GM12874 (cell line): ENCODE measurements around the gene RAP1A.

Experiments
- CTCF ChIP-seq: IDR thresholded peaks from 2 replicates; pipeline ENCODE4 v1.5.1; 2011; ENCODE audit warnings: low read depth, mild to moderate bottlenecking, control low read depth, low read length, moderate library complexity; ENCODE audit not compliant: insufficient read depth

Gene RAP1A

GRCh38 chr1:111624382-111624781 is 4.8 kb downstream of the RAP1A start:
- no peak for TF ChIP-seq CTCF

- TF ChIP-seq CTCF, result no peak
Observed at GRCh38 chr1:111625276-111625675, 5.7 kb downstream of the RAP1A start.

- TF ChIP-seq CTCF, result no peak
Observed at GRCh38 chr1:111628153-111628552, 8.6 kb downstream of the RAP1A start.

- no peak for TF ChIP-seq CTCF
Observed at GRCh38 chr1:111629190-111629954, 9.8 kb downstream of the RAP1A start.

GRCh38 chr1:111630567-111630966 is 11.0 kb downstream of the RAP1A start:
- no peak for TF ChIP-seq CTCF

GRCh38 chr1:111631502-111631901 is 11.9 kb downstream of the RAP1A start:
- TF ChIP-seq CTCF, result no peak

- TF ChIP-seq CTCF, result no peak
Observed at GRCh38 chr1:111633736-111634247, 14.2 kb downstream of the RAP1A start.
